Muscle of leg (tissue), 11 donors: Measurements from ENCODE around the gene LPAR2. TPM values are rescaled to one million over a fixed set of nuclear protein-coding genes. Genes with fewer than 3 reads are reported as not detected.

Source experiments
- DNase-seq: peaks from one replicate; pipeline ENCODE4 v3.0.0; 2013
- H3K27ac ChIP-seq: one replicate; pipeline ENCODE4 v1.5.1; 2013; ENCODE audit warnings: mild to moderate bottlenecking, low read length, control low read depth
- H3K27me3 ChIP-seq: one replicate; pipeline ENCODE4 v1.6.1; 2013; ENCODE audit warnings: low read length; ENCODE audit not compliant: control insufficient read depth, insufficient read depth
- H3K36me3 ChIP-seq: one replicate; pipeline ENCODE4 v1.6.1; 2013; ENCODE audit warnings: low read length; ENCODE audit not compliant: control insufficient read depth, insufficient read depth
- H3K4me1 ChIP-seq: one replicate; pipeline ENCODE4 v1.6.1; 2013; ENCODE audit warnings: low read length; ENCODE audit not compliant: control insufficient read depth, insufficient read depth
- H3K4me3 ChIP-seq: one replicate; pipeline ENCODE4 v1.5.1; 2013; ENCODE audit warnings: low read length, control low read depth
- H3K9me3 ChIP-seq: replicated peaks from 2 replicates; pipeline ENCODE4 v1.6.1; 2013; ENCODE audit warnings: low read depth, low read length; ENCODE audit not compliant: control insufficient read depth
- WGBS: methylation state at CpG from one replicate; pipeline ENCODE4 v1.1.5; 2013; ENCODE audit warnings: missing lambda C conversion rate; ENCODE audit not compliant: insufficient coverage; 5-methylcytosine and 5-hydroxymethylcytosine counted together
- polyA plus RNA-seq, 8 donors: library from polyadenylated mRNA; unstranded; fragments of 120-200 nt; gene quantifications; one replicate each; pipeline versions ENCODE4 v1.2.1 to v1.2.3, GENCODE V29; 2013; ENCODE audit warnings: inconsistent platforms in 1 of 8, low replicate concordance in 1 of 8; ENCODE audit not compliant: insufficient read length in 8 of 8, insufficient read depth in 1 of 8
- total RNA-seq: library from RNA; stranded (reverse); fragments of 120-200 nt; gene quantifications from one replicate; pipeline ENCODE4 v1.2.4, GENCODE V29; 2013

The LPAR2 gene
- total and polyA plus RNA-seq, 9 donors, result 2.2 to 12.2 (median 5.9) TPM

DNA sequence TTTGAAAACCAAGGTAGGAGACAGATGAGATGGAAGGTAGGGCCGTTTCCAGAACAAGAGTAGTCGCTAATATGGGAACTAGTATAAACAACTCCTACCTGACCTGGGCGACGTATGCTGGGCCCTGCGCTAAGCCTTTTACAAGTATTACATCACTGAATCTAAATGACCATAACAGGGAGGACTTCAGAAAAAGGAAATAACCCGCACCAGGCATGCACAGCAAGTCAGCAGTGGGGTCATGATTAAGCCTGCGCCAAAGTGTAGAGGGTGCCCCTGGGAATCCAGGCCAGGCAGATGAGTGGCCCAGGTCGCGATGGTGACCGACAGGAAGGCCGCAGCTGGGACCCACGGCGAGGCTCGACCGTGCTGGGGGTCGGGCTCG lies 34.8 kb upstream of the LPAR2 start:
- Histone ChIP-seq H3K4me1 (peaks cover 18% of the 10 kb centered on the region), H3K27me3 (no peaks in the 10 kb centered on the region), H3K36me3 (peaks cover 21% of the 10 kb centered on the region), H3K4me3 (peak overlapping the region; percentile 96), H3K9me3 (no peaks in the 10 kb centered on the region), H3K27ac (peak overlapping the region; percentile 57)
- WGBS, result under 1% methylated on average over 12 of the region's 17 CpGs
- peak; percentile 54 for DNase-seq

DNA sequence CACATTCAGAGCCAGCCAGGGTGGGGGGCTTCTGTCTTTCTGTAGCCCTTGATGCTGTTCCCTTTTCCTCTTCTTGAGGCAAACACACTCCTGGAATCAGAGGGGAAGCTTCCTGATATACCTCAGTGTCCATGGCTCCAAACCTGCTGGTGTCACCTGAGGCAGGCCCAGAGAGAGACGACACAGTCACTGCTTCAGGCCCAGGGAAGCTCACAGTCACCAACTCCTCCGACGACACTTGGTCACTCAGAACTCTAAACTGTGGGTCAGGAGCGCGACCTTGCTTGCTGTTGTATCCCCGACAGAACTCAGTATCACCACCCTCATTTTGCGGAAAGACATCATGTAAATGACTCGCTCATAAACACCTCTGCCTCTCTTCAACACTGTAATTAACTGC lies 34.3 kb upstream of the LPAR2 start:
- WGBS, result 83% methylated on average over 8 of the region's 8 CpGs
- Histone ChIP-seq H3K4me3 (peak overlapping the region; percentile 96), H3K27me3 (no peaks in the 10 kb centered on the region), H3K27ac (peak overlapping the region; percentile 57), H3K4me1 (peaks cover 18% of the 10 kb centered on the region), H3K9me3 (no peaks in the 10 kb centered on the region), H3K36me3 (peaks cover 24% of the 10 kb centered on the region)
- peak; percentile 23 for DNase-seq

DNA sequence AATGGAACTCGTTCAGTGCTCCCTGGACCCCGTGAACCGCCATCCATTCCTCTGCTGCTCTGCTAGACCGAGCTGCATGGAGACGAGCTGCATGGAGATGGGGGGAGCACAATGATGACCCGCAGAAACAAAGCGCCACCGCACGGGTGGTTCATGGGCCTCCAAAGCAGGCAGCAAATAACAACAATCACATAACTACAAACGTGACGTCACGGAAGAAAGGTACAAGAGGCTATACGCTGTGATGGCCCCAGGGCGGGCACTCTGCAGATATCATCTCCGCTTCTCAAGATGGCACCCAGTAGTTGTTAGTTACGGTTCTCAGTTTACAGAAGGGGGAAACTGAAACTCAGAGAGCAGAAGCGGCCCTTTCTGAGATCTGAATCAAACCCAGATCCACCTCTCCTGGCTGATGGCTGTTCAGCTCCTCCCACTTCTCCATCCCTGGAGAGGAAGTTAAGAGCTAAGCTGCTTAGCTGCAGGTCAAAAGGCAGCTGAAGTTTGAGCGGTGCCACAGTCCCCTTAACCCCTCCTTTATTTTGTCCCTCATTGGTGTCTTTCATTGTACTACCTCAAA lies 33.7 kb upstream of the LPAR2 start:
- Histone ChIP-seq H3K27me3 (no peaks in the 10 kb centered on the region), H3K4me1 (peaks cover 18% of the 10 kb centered on the region), H3K4me3 (no peak overlapping the region), H3K27ac (peak overlapping the region; percentile 57), H3K36me3 (peaks cover 30% of the 10 kb centered on the region), H3K9me3 (no peaks in the 10 kb centered on the region)
- DNase-seq, result peak; percentile 56
- 73% methylated on average over 6 of the region's 18 CpGs for WGBS

DNA sequence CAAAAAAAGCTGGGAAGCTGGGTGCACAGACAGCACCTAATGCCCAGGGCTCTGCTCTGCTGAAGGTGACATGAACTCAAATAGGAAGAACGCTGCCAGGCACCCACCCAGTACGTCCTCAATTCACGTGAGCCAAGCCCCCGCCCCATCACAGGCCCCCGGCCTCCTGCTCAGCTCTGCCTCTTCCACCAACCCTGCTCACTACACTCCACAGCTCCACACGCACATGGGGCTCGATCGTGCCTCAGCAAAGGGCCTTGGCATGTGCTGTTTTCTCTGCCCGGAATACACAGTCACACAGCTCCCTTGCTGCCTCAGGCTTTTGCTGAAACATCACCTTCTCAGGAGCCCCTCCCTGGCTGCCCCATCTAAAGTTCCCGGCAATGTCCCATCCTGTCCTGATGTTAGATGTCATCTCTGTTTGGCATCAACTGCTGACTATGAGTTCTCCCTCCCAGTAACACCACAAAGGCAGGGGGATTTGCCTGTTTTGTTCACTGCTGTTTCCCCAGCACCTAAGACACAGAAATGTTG lies 33.2 kb upstream of the LPAR2 start:
- peaks cover 36% of the 10 kb centered on the region for H3K36me3 ChIP-seq
- H3K4me3 ChIP-seq, result no peak overlapping the region
- peak; percentile 7 for DNase-seq
- H3K27me3 ChIP-seq, result no peaks in the 10 kb centered on the region
- 82% methylated on average over 10 of the region's 10 CpGs for whole genome bisulfite sequencing
- peaks cover 18% of the 10 kb centered on the region for H3K4me1 ChIP-seq
- no peaks in the 10 kb centered on the region for H3K9me3 ChIP-seq
- H3K27ac ChIP-seq, result peak overlapping the region; percentile 47

DNA sequence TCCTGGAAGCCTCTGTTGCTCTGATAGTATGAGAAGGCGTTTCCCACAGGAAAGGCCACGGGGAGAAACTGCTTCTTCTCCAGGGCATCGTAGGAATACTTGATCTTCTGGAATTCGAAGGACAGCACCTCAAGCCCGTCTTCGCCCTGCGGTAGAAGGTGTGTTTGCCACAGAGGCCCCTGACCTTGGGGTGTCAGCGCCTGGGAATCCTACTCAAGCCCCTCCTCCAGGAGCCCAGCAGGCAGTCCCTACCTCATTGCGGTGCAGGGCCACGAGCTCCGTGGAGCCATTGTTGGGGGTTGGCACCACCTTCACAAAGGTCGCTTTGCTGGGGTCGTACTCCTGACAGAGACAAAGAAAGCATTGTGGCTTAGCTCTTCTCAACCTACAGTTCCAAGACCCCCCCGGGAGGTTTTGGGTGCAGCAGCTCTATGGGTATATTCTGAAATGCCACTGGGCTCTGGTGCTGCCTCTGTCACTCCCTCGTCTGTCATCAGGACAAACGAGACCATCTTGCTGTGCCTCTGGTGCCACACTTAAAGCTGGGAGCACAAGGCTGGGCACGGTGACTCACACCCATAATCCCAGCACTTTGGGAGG lies 31.7 kb upstream of the LPAR2 start:
- Histone ChIP-seq H3K27ac (no peak overlapping the region), H3K9me3 (no peaks in the 10 kb centered on the region), H3K4me1 (peaks cover 18% of the 10 kb centered on the region), H3K36me3 (peaks cover 50% of the 10 kb centered on the region), H3K27me3 (no peaks in the 10 kb centered on the region), H3K4me3 (no peak overlapping the region)
- 87% methylated on average over 16 of the region's 17 CpGs for WGBS
- peak; percentile 6 for DNase-seq

DNA sequence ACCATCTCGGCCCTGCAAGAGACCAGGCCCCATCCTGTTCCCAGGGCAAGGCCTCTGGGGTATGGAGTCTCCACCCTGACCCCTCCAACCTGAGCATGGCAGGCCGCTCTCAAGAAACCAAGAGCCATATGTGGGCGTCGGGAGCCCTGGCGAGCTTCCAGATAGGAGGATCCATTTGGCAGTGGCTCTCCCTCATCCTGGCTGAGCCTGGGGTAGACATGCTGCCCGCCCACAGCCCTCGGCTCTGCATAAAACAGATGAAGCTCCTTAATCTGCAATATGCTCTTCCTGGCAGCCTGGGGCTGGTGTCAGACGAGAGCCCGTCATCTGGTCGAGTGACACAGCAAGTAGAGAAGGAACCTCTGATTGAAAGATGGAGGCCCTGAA lies 29.4 kb upstream of the LPAR2 start:
- peaks cover 74% of the 10 kb centered on the region for H3K36me3 ChIP-seq
- DNase-seq, result peak; percentile 28
- H3K4me1 ChIP-seq, result peaks cover 11% of the 10 kb centered on the region
- H3K27me3 ChIP-seq, result no peaks in the 10 kb centered on the region
- no peaks in the 10 kb centered on the region for H3K9me3 ChIP-seq
- no peak overlapping the region for H3K4me3 ChIP-seq
- 65% methylated on average over 10 of the region's 10 CpGs for WGBS
- H3K27ac ChIP-seq, result no peak overlapping the region

DNA sequence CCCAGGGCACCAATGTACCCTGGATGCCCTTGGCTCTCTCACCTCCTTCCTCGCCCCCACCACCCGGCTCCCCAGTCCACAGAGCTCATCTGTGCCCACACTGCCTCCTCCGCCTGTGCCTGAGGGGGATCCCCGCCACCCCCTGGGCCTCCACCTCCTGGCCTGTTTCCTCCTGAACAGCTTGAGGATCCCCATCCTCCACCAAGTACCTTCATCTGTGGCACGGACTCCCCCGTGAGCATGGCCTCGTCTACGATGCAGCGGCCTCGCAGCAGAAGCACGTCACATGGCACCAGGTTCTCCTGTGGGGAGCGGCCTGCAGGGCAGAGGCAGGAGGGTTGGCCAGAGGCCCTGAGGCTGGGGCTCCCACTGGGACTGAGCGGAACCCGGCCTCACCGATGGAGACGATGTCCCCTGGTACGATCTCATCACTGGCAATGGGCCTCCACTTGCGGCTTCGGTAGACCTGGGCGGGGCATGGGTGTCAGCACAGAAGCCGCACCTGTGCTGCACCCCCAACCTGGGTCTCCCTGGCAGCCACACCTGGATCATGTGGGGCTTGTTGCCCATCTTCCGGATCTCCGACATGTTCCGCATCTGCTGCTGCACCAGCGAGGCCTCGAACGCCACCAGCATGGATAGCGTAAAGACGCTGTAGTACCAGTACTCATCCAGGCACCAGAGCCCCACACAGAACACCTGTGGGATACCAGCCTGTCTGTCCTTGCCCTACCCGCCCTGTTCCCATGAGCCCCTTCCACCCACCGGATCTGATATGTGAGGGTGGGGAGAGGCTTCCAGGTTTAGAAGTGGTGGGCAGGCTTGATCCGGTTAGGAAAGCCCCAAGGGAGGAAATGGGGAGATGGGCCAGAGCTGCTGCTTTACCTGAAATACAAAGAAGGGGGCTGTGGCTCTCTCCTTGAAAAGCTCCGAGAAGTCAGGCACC lies 28.7 kb upstream of the LPAR2 start:
- H3K36me3 ChIP-seq, result peaks cover 80% of the 10 kb centered on the region
- peak; percentile 8 for DNase-seq

DNA sequence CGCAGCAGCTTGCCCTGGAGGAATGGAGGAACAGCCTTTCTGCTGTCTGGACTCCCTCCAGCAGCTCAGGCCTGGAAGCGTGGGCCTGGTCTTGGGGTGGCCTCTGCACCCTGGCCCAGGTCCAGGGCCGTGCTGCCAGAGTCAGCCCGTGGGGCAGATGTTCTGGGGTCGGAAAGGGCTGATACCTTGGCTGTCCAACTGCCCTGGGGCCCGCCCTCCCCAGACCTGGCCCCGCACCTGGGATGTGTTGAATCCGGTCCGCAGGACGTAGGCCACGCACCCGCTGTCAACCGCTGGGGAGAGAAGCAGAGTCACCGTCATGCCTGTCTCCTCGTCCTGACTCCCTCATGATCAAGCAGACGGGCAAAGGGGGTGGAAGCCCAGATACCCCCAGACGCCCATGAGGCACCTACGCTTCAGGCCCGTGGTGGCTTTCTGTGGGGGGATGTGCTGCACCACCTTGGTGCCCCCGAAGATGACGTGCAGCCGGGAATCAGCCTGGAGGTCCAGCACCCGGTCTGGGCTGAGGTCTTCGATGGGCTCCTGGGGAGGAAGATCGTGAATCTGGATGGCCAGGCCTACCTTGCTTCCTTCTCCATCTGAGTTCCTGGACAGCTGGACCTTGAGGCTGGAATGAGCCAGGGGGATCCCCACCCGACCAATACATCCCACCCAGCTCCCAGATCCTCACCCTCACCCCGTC lies 27.8 kb upstream of the LPAR2 start:
- Histone ChIP-seq H3K27me3 (no peaks in the 10 kb centered on the region), H3K4me1 (peaks cover 8% of the 10 kb centered on the region), H3K27ac (no peak overlapping the region), H3K4me3 (no peak overlapping the region), H3K36me3 (peaks cover 90% of the 10 kb centered on the region), H3K9me3 (no peaks in the 10 kb centered on the region)
- WGBS, result 88% methylated on average over 25 of the region's 27 CpGs
- no peak for DNase-seq

More for the DNA sequence above, 28.7 kb upstream of the LPAR2 start:
- Histone ChIP-seq H3K4me1 (peaks cover 5% of the 10 kb centered on the region), H3K27me3 (no peaks in the 10 kb centered on the region), H3K27ac (no peak overlapping the region), H3K4me3 (no peak overlapping the region), H3K9me3 (no peaks in the 10 kb centered on the region)
- WGBS, result 91% methylated on average over 29 of the region's 33 CpGs

DNA sequence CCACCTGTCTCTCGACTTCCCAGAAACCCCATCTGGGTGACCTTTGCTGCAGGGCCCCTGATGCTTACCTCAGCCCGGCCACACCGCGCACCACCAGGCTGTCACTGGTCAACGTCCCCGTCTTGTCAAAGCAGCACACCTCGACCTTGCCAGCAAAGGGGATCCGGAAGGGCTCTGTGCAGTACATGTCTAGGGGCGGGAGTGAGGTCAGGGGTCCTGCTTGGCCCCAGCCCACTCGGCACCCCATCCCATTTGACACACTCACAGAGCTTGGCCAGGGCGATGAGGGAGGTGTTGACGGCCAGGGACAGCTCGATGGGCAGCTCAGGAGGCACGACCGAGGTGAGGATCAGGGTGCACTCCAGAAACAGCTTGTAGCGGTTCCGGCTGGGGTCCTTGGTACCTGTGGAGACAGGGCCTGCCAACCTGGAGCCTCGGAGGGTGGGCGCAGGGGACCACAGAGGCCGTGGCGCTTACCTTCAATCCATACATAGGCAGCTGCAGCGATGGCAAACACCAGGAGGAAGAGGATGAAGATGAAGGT lies 27.1 kb upstream of the LPAR2 start:
- H3K4me1 ChIP-seq, result peaks cover 12% of the 10 kb centered on the region
- H3K4me3 ChIP-seq, result no peak overlapping the region
- H3K27me3 ChIP-seq, result no peaks in the 10 kb centered on the region
- 94% methylated on average over 22 of the region's 22 CpGs for WGBS
- DNase-seq, result no peak
- no peaks in the 10 kb centered on the region for H3K9me3 ChIP-seq
- peaks cover 95% of the 10 kb centered on the region for H3K36me3 ChIP-seq
- H3K27ac ChIP-seq, result no peak overlapping the region
